Ascending aorta (tissue), 2 donors: ENCODE results near the gene CNPY1. TPM values are rescaled to one million over a fixed set of nuclear protein-coding genes. Genes with fewer than 3 reads are reported as not detected.

Source experiments
- DNase-seq, 2 donors: peaks; one replicate each; pipeline ENCODE4 v3.0.0-alpha.2; 2019; ENCODE audit warnings: low spot score in 2 of 2
- H3K27ac ChIP-seq, 2 donors: fragments of 200-600 bp; sonication (generic); one replicate each; pipeline ENCODE4 v1.5.1; 2016 to 2017; ENCODE audit warnings: mild to moderate bottlenecking in 1 of 2
- H3K27me3 ChIP-seq: fragments of 200-600 bp; sonication (generic); one replicate; pipeline ENCODE4 v1.5.1; 2017
- H3K36me3 ChIP-seq, 2 donors: fragments of 200-600 bp; sonication (generic); one replicate each; pipeline ENCODE4 v1.5.1; 2016
- H3K4me1 ChIP-seq, 2 donors: fragments of 200-600 bp; sonication (generic); one replicate each; pipeline ENCODE4 v1.5.1; 2016 to 2017; ENCODE audit warnings: mild to moderate bottlenecking in 1 of 2
- H3K4me3 ChIP-seq, 2 donors: fragments of 200-600 bp; sonication (generic); one replicate each; pipeline ENCODE4 v1.5.1; 2016 to 2017; ENCODE audit warnings: mild to moderate bottlenecking in 1 of 2
- H3K9me3 ChIP-seq, 2 donors: fragments of 200-600 bp; sonication (generic); one replicate each; pipeline ENCODE4 v1.5.1; 2016
- intact Hi-C: fragments of 100-400 bp; cut with DNase I; formaldehyde crosslinking; loops from one replicate; pipeline ENCODE4 v1.15.1; 2023
- total RNA-seq: library from RNA; depleted of rRNA; stranded (reverse); fragments of >200 nt; gene quantifications from one replicate; pipeline ENCODE4 v1.1.0, GENCODE V29; 2016
- TF ChIP-seq, protein P1 (sequence below), 3 experiments: fragments of 200-600 bp in 2 of 3; fragments of 450-650 bp in 1 of 3; sonication (generic) in 2 of 3; IDR thresholded peaks; one replicate each; pipeline ENCODE4 v1.5.1; 2016 to 2019; ENCODE audit warnings: antibody characterized with exemption in 3 of 3, mild to moderate bottlenecking in 1 of 3, moderate library complexity in 1 of 3

CNPY1 gene
- total RNA-seq, 1 donor from 2014 or later = not detected

DNA sequence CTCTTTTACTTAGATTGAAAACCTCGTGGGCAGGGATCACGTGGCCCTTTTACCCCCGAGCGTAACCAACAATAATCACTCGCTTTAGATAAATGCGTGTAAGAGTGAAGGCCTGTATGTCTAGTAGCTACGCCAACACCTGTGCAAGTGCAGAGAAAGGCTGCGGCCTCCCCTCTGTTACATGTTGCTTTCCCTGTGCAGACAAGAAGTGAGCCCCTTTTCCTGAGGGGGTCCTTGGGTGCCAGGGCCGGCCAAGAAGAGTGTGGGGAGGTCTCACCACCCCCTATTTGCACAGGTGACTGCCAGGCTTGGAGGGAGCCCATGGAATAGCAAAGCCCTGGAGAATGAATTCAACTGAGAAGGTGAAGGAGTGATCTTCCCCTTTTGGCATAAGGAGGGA is 35.6 kb upstream of the CNPY1 start:
- DNase-seq = no peak
- Histone ChIP-seq H3K27ac (no peak overlapping the region), H3K4me3 (no peak overlapping the region), H3K27me3 (no peaks in the 10 kb centered on the region), H3K9me3 (no peaks in the 10 kb centered on the region), H3K36me3 (no peaks in the 10 kb centered on the region), H3K4me1 (no peaks in the 10 kb centered on the region)
- intact Hi-C loops = no loop called here
- TF ChIP-seq, protein P1, sequence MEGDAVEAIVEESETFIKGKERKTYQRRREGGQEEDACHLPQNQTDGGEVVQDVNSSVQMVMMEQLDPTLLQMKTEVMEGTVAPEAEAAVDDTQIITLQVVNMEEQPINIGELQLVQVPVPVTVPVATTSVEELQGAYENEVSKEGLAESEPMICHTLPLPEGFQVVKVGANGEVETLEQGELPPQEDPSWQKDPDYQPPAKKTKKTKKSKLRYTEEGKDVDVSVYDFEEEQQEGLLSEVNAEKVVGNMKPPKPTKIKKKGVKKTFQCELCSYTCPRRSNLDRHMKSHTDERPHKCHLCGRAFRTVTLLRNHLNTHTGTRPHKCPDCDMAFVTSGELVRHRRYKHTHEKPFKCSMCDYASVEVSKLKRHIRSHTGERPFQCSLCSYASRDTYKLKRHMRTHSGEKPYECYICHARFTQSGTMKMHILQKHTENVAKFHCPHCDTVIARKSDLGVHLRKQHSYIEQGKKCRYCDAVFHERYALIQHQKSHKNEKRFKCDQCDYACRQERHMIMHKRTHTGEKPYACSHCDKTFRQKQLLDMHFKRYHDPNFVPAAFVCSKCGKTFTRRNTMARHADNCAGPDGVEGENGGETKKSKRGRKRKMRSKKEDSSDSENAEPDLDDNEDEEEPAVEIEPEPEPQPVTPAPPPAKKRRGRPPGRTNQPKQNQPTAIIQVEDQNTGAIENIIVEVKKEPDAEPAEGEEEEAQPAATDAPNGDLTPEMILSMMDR (IDR thresholded peaks at IDR 0.05) = no peak

DNA sequence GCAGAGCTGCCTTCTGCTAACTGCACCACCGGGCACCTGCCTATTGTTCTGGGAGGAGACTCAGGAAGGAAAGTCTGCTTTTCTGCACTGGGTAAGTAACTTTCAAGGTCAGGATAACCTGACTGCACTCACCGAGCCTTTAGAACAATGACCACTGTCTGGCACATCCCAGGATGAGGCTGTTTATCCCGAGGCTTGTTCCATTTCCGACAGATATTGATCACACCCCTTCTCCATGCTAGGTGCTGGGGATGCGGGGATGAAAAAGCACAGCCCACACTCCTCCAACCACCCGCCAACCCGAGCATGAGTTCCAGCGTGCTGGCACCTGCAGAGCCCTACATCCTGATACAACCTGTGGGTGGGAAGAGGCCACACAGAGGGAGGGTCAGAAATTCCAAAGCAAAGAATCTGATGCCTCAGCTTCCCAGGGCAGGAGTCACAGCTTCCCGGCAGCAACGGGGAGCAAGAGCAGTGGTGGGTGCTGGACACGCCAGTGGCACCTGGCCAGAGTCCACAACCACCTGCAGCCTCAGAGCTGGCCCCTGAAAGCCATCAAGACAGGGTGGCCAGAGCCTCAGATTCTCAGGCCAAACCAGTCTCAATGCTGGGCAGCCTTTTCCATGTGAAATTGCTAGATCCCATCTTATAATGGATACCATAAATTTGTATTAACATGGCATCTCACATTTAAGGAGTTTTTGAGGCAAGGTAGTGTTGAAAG is 34.9 kb upstream of the CNPY1 start:
- Histone ChIP-seq H3K9me3 (no peaks in the 10 kb centered on the region), H3K4me3 (no peak overlapping the region), H3K27ac (no peak overlapping the region), H3K36me3 (no peaks in the 10 kb centered on the region), H3K4me1 (no peaks in the 10 kb centered on the region), H3K27me3 (no peaks in the 10 kb centered on the region)
- DNase-seq = no peak
- intact Hi-C loops = no loop called here
- TF ChIP-seq, protein P1 (IDR thresholded peaks at IDR 0.05) = no peak

GRCh38 chr7:155580367-155580766 is 34.0 kb upstream of the CNPY1 start:
- H3K36me3 ChIP-seq = no peaks in the 10 kb centered on the region
- H3K4me1 ChIP-seq = no peaks in the 10 kb centered on the region
- H3K4me3 ChIP-seq = no peak overlapping the region
- H3K27ac ChIP-seq = no peak overlapping the region
- TF ChIP-seq, protein P1 (IDR thresholded peaks at IDR 0.05) = no peak
- H3K9me3 ChIP-seq = no peaks in the 10 kb centered on the region
- H3K27me3 ChIP-seq = no peaks in the 10 kb centered on the region
- DNase-seq = no peak
- intact Hi-C loops = no loop called here

DNA sequence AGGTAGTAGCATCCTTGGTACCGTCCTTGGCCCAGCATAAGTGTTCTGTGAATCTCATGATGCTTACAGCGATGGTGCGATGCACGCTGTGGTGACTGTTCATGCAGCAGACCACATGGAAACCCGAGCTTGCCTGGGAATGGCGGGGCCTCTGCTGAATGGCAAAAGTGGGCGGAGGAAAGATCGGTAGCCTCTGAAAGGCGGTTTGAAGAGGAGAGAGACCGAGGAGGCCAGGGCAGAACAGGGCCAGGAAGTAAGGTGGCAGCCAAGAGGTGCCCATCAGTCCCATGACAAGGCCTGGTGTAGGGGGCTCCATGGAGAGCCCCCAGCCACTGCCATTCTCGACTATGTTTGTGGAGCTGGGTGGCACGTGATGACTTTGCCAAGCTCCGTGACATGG is 33.2 kb upstream of the CNPY1 start:
- Histone ChIP-seq H3K4me3 (no peak overlapping the region), H3K27ac (no peak overlapping the region), H3K9me3 (no peaks in the 10 kb centered on the region), H3K4me1 (no peaks in the 10 kb centered on the region), H3K27me3 (no peaks in the 10 kb centered on the region), H3K36me3 (no peaks in the 10 kb centered on the region)
- TF ChIP-seq, protein P1 (IDR thresholded peaks at IDR 0.05) = no peak
- DNase-seq = no peak
- intact Hi-C loops = no loop called here

GRCh38 chr7:155578016-155578415 is 31.7 kb upstream of the CNPY1 start:
- no peak for DNase-seq
- Histone ChIP-seq H3K36me3 (no peaks in the 10 kb centered on the region), H3K4me1 (no peaks in the 10 kb centered on the region), H3K4me3 (no peak overlapping the region), H3K27ac (no peak overlapping the region), H3K27me3 (no peaks in the 10 kb centered on the region), H3K9me3 (no peaks in the 10 kb centered on the region)
- intact Hi-C loops = no loop called here
- TF ChIP-seq, protein P1 (IDR thresholded peaks at IDR 0.05) = no peak

GRCh38 chr7:155577509-155577905 is 31.1 kb upstream of the CNPY1 start:
- H3K9me3 ChIP-seq = no peaks in the 10 kb centered on the region
- no peak for DNase-seq
- H3K36me3 ChIP-seq = no peaks in the 10 kb centered on the region
- TF ChIP-seq, protein P1 (IDR thresholded peaks at IDR 0.05) = no peak
- H3K4me3 ChIP-seq = no peak overlapping the region
- H3K4me1 ChIP-seq = no peaks in the 10 kb centered on the region
- H3K27me3 ChIP-seq = no peaks in the 10 kb centered on the region
- H3K27ac ChIP-seq = no peak overlapping the region
- intact Hi-C loops = no loop called here
